GM23248 (cell line): ENCODE measurements around the gene TAMALIN. TPM values are rescaled to one million over a fixed set of nuclear protein-coding genes. Genes with fewer than 3 reads are reported as not detected.

Experiments
- DNase-seq: peaks from one replicate; pipeline ENCODE4 v3.0.0-alpha.2; 2015
- H2AFZ ChIP-seq: fragments of 200-600 bp; sonication (generic); 2 replicates; pipeline ENCODE4 v1.6.1; 2016; ENCODE audit warnings: antibody characterized with exemption
- H3F3A ChIP-seq: fragments of 200-600 bp; sonication (generic); 2 replicates; pipeline ENCODE4 v1.6.1; 2016; ENCODE audit warnings: mild to moderate bottlenecking, antibody characterized with exemption, mixed run types; ENCODE audit not compliant: insufficient read depth
- H3K27ac ChIP-seq: fragments of 200-600 bp; sonication (generic); 2 replicates; pipeline ENCODE4 v1.5.1; 2016; ENCODE audit warnings: mild to moderate bottlenecking
- H3K27me3 ChIP-seq: fragments of 200-600 bp; sonication (generic); replicated peaks from 2 replicates; pipeline ENCODE4 v1.6.1; 2016; ENCODE audit warnings: mild to moderate bottlenecking; ENCODE audit not compliant: insufficient read depth
- H3K36me3 ChIP-seq: fragments of 200-600 bp; sonication (generic); 2 replicates; pipeline ENCODE4 v1.6.1; 2016; ENCODE audit warnings: low read depth, mild to moderate bottlenecking
- H3K4me1 ChIP-seq: fragments of 200-600 bp; sonication (generic); 2 replicates; pipeline ENCODE4 v1.6.1; 2016; ENCODE audit warnings: mild to moderate bottlenecking; ENCODE audit not compliant: insufficient read depth
- H3K4me2 ChIP-seq: fragments of 200-600 bp; sonication (generic); one replicate; pipeline ENCODE4 v1.6.1; 2016; ENCODE audit warnings: mild to moderate bottlenecking; ENCODE audit not compliant: unreplicated experiment
- H3K4me3 ChIP-seq: fragments of 200-600 bp; sonication (generic); 2 replicates; pipeline ENCODE4 v1.5.1; 2016; ENCODE audit warnings: mild to moderate bottlenecking
- H3K79me2 ChIP-seq: fragments of 200-600 bp; sonication (generic); 2 replicates; pipeline ENCODE4 v1.6.1; 2016; ENCODE audit warnings: mild to moderate bottlenecking; ENCODE audit not compliant: insufficient read depth
- H3K9ac ChIP-seq: fragments of 200-600 bp; sonication (generic); 2 replicates; pipeline ENCODE4 v1.6.1; 2016; ENCODE audit warnings: mild to moderate bottlenecking
- H3K9me2 ChIP-seq: fragments of 200-600 bp; sonication (generic); 2 replicates; pipeline ENCODE4 v1.6.1; 2016; ENCODE audit warnings: mixed run types, mild to moderate bottlenecking, moderate library complexity; ENCODE audit not compliant: insufficient read depth
- H3K9me3 ChIP-seq: fragments of 200-600 bp; sonication (generic); one replicate; pipeline ENCODE4 v1.6.1; 2017; ENCODE audit warnings: low read depth
- H4K20me1 ChIP-seq: fragments of 200-600 bp; sonication (generic); 2 replicates; pipeline ENCODE4 v1.6.0; 2016; ENCODE audit not compliant: insufficient read depth
- EZH2 ChIP-seq: fragments of 200-600 bp; sonication (generic); IDR thresholded peaks from 2 replicates; pipeline ENCODE4 v1.6.1; 2018; ENCODE audit warnings: antibody characterized with exemption, mild to moderate bottlenecking; ENCODE audit not compliant: insufficient read depth, poor library complexity, severe bottlenecking
- EZH2phosphoT487 ChIP-seq: fragments of 200-600 bp; sonication (generic); IDR thresholded peaks from 2 replicates; pipeline ENCODE4 v1.6.1; 2018; ENCODE audit warnings: antibody characterized with exemption, moderate library complexity, mild to moderate bottlenecking, low read depth; ENCODE audit not compliant: insufficient read depth
- WGBS, 2 experiments: methylation state at CpG; one replicate each; pipeline ENCODE4 v1.1.6; 2015 to 2017; ENCODE audit warnings: low lambda C conversion rate in 2 of 2, low coverage in 1 of 2; ENCODE audit errors: missing lambda C conversion rate in 2 of 2; 5-methylcytosine and 5-hydroxymethylcytosine counted together
- in situ Hi-C: fragments of 300-500 bp; cut with MboI; formaldehyde crosslinking; loops from 2 replicates; pipeline ENCODE4 v1.15.0; 2020
- polyA plus RNA-seq: library from polyadenylated mRNA; unstranded; fragments of >200 nt; fragmentation: Nextera tagmentation; extraction: Ambion mirVana; gene quantifications from 2 replicates; pipeline ENCODE4 v1.2.1, GENCODE V29; 2016
- total RNA-seq: library from RNA; depleted of rRNA; stranded (reverse); fragments of >200 nt; shearing (Covaris generic); gene quantifications from 2 replicates; pipeline ENCODE4 v1.2.3, GENCODE V29; 2014

TAMALIN gene
- total and polyA plus RNA-seq, 2 experiments from 2014 or later = 2.2 TPM; not detected in 1

DNA sequence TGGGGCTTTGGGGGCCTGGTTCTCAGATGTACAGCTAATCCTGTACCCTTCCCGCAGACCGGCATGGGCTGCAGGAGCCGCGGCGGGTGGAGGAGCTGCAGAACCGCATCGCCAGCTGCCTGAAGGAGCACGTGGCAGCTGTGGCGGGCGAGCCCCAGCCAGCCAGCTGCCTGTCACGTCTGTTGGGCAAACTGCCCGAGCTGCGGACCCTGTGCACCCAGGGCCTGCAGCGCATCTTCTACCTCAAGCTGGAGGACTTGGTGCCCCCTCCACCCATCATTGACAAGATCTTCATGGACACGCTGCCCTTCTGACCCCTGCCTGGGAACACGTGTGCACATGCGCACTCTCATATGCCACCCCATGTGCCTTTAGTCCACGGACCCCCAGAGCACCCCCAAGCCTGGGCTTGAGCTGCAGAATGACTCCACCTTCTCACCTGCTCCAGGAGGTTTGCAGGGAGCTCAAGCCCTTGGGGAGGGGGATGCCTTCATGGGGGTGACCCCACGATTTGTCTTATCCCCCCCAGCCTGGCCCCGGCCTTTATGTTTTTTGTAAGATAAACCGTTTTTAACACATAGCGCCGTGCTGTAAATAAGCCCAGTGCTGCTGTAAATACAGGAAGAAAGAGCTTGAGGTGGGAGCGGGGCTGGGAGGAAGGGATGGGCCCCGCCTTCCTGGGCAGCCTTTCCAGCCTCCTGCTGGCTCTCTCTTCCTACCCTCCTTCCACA is 52.0 kb downstream of the TAMALIN start:
- 77 to 82% methylated on average over 13 to 25 of the region's 25 CpGs for WGBS, 2 experiments
- no peak overlapping the region for H3K9ac ChIP-seq
- no peak for DNase-seq
- no peaks in the 10 kb centered on the region for H3K27me3 ChIP-seq
- no peaks in the 10 kb centered on the region for H3K9me2 ChIP-seq
- no peaks in the 10 kb centered on the region for H3K9me3 ChIP-seq
- H3K27ac ChIP-seq = no peak overlapping the region
- H3F3A ChIP-seq = peaks cover 37% of the 10 kb centered on the region
- in situ Hi-C loops = no loop called here
- H2AFZ ChIP-seq = no peak overlapping the region
- H3K36me3 ChIP-seq = no peaks in the 10 kb centered on the region
- 0 out of 2 replicates have a peak, but pooled peaks cover 1% of the 10 kb centered on the region for H3K79me2 ChIP-seq
- H3K4me3 ChIP-seq = no peak overlapping the region
- no peaks in the 10 kb centered on the region for H4K20me1 ChIP-seq
- H3K4me2 ChIP-seq = no peak overlapping the region
- H3K4me1 ChIP-seq = peaks cover 5% of the 10 kb centered on the region
- TF ChIP-seq EZH2phosphoT487 (no peak), EZH2 (no peak)

DNA sequence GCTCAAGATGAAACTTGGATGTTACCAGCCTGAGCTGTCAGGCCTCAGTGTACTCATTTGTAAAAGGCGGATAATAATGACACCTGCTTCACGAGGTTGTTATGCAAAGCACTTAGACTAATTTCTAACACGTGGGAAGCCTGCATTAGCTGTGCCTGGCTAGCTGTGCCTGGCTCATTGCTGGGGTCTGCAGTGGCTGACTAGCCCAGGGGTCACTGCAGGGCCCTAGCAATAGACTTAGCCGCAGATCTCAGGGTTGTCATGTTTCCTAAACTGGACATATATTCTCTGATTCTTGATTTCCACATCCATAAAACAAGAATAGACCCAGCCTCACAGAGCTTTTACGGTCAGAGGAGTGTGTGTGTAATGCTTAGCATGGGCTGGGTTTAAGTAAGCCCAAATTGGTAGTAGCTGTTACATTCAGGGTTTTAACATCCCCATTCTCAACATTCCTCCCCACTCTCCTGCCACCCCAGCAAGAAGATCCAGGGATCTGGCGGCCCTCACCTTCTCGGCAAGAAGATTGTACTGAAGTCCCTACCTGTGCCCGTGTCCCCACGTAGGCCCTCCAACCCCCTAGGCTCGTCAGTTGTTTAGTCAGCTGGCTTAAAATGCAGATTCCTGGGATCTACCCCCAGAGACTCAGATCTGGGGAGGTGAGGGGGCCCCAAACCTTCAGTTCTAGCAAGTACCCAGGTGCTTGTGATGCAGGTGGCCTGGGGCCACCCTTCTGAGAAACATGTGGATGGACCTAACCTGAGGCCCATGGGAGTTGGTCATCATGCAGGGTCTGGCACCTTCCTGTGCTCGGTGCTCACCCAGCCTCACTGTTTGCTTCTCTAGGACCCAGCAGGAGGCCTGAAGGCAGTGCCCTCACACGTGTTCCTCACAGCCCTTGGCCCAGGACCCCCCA is 53.1 kb downstream of the TAMALIN start:
- in situ Hi-C loops = no loop called here
- Histone ChIP-seq H3F3A (peaks cover 37% of the 10 kb centered on the region), H3K79me2 (no peaks in the 10 kb centered on the region), H3K27me3 (no peaks in the 10 kb centered on the region), H3K9me3 (no peaks in the 10 kb centered on the region), H2AFZ (no peak overlapping the region), H3K9me2 (no peaks in the 10 kb centered on the region), H3K9ac (no peak overlapping the region), H3K36me3 (no peaks in the 10 kb centered on the region), H3K4me2 (no peak overlapping the region), H3K27ac (no peak overlapping the region), H3K4me1 (peaks cover 15% of the 10 kb centered on the region), H3K4me3 (no peak overlapping the region), H4K20me1 (no peaks in the 10 kb centered on the region)
- WGBS, 2 experiments = 74 to 78% methylated on average over 12 of the region's 12 CpGs
- DNase-seq = peak; percentile 47
- TF ChIP-seq EZH2phosphoT487 = no peak
- TF ChIP-seq EZH2 = no peak

DNA sequence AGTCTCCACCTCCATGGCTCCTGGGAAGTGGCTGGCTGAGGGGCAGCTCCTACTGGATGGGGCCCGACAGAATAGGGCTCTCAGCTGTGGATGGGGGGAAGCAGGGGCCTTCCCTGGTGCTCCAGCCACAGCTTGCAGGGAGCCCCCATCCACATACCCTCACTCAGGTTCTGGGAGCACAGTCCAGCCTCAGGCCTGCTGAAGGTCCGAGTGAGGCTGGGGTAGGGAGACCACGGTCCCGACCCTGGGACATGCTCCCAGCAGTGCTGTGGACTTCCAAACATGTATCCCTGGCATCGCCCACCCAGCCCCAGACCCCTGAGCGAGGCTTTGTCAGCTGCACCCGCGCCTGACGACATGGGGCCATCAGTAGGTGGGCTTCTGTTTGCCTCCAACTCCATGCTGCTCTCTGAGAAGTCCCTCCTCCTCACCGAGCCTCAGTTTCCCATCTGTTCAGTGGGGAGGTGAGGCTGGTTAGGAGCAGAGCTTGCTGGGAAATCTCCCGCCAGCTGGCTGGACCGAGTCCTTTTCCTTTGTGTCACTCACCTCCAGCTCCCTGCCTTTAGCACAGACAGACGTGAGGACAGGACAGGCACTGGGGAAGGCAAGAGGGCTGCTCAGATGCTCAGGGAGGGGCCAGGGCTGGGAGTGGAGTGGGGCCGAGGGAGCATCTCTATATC is 53.9 kb downstream of the TAMALIN start:
- no peak for DNase-seq
- H3K4me2 ChIP-seq = no peak overlapping the region
- H3K4me1 ChIP-seq = peaks cover 16% of the 10 kb centered on the region
- TF ChIP-seq EZH2phosphoT487 (no peak), EZH2 (no peak)
- H3K36me3 ChIP-seq = no peaks in the 10 kb centered on the region
- no peaks in the 10 kb centered on the region for H3K79me2 ChIP-seq
- WGBS, 2 experiments = 80 to 82% methylated on average over 12 to 14 of the region's 14 CpGs
- H3K9ac ChIP-seq = no peak overlapping the region
- no peaks in the 10 kb centered on the region for H3K9me3 ChIP-seq
- H4K20me1 ChIP-seq = no peaks in the 10 kb centered on the region
- H3K4me3 ChIP-seq = no peak overlapping the region
- H2AFZ ChIP-seq = no peak overlapping the region
- no peaks in the 10 kb centered on the region for H3K27me3 ChIP-seq
- H3K9me2 ChIP-seq = no peaks in the 10 kb centered on the region
- H3F3A ChIP-seq = peaks cover 37% of the 10 kb centered on the region
- in situ Hi-C loops = no loop called here
- no peak overlapping the region for H3K27ac ChIP-seq

DNA sequence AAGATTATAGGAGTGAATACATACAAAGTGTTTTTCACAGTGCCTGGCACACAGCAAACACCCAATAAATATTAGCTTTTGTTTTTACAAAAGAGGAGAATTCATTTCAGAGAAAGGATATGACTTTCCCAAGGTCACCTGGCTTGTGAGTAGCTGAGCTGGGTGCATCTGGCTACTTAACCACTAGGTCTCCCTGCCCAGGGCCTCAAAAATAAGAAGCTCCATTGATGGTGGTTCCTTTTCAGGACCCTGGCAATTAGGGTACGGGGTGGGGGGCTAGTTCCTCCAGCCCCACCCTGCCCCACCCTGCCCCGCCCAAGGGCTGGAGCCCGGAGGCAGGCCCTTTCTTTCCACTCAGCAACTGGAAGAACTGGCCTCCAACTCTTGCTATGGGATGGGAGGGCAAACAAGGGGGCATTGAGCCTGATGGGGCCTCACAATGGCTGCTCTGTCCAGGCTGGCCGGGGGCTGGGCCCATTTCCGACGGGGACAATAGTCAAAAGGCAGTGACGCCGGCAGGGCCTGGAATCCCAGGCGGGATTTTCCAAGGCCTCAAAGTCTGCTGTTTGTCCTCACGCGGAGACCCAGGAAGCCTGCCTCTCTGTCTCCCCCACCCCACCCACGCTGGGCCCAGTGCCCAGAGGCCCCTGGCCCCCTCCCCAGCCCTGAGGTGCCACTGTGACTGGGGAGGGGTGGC is 54.9 kb downstream of the TAMALIN start:
- Histone ChIP-seq H3K9ac (no peak overlapping the region), H3K4me1 (peaks cover 16% of the 10 kb centered on the region), H3K27me3 (no peaks in the 10 kb centered on the region), H3K4me3 (no peak overlapping the region), H2AFZ (no peak overlapping the region), H3K27ac (no peak overlapping the region), H3K9me2 (no peaks in the 10 kb centered on the region), H3K9me3 (no peaks in the 10 kb centered on the region), H4K20me1 (no peaks in the 10 kb centered on the region), H3K36me3 (no peaks in the 10 kb centered on the region), H3F3A (peaks cover 32% of the 10 kb centered on the region), H3K4me2 (no peak overlapping the region), H3K79me2 (no peaks in the 10 kb centered on the region)
- in situ Hi-C loops = no loop called here
- no peak for DNase-seq
- 78% methylated on average over 7 to 12 of the region's 12 CpGs for WGBS, 2 experiments
- TF ChIP-seq EZH2phosphoT487 (no peak), EZH2 (no peak)
